Dedifferentiated amniotic fluid mesenchymal stem cell (primary cell): ENCODE results near the gene STAT5A.
"Not testable (repeated sequence)": the region's sequence is repeated elsewhere in the genome, so short reads cannot be mapped to it uniquely, and the experiment has no call there.

Experiments used
- DNase-seq: peaks from one replicate; pipeline ENCODE4 v3.0.0-alpha.2; 2016; ENCODE audit errors: extremely low spot score

STAT5A gene

DNA sequence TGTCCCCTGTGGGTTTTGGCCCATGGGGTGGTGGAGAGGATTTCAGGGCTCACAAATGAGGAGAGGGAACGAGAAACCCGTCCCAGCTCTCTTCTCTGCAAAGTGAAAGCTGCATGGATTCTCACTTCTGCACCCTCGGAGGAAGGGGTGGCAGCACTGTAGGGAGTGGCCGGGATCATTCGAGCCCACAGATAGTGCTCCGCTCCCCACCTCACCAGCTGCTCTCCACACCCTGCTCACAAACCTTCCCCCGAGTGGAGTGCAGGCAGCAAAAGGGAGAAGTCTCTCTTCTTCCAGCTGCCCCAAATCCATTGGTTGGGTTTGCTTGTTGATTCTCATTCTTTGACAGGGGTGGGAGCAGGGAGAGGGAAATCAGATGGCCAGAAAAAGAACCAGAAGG, 20.1 kb downstream of the STAT5A start:
- no peak for DNase-seq

DNA sequence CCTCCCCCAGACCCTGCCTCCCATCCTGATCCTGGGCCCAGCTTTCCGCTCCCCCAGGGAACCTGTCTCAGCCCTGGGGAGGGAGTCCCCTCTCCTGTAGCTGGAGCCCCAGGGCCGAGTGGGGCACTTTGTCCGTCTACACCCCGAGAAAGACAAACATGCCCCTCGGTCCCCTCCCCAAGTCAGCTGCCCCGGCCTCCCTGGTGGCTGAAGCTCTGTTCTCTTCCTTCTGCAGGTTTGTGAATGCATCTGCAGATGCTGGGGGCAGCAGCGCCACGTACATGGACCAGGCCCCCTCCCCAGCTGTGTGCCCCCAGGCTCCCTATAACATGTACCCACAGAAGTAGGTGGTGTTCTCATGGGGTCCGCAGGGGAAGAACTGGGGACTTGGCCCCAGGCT, 20.8 kb downstream of the STAT5A start:
- DNase-seq: no peak

DNA sequence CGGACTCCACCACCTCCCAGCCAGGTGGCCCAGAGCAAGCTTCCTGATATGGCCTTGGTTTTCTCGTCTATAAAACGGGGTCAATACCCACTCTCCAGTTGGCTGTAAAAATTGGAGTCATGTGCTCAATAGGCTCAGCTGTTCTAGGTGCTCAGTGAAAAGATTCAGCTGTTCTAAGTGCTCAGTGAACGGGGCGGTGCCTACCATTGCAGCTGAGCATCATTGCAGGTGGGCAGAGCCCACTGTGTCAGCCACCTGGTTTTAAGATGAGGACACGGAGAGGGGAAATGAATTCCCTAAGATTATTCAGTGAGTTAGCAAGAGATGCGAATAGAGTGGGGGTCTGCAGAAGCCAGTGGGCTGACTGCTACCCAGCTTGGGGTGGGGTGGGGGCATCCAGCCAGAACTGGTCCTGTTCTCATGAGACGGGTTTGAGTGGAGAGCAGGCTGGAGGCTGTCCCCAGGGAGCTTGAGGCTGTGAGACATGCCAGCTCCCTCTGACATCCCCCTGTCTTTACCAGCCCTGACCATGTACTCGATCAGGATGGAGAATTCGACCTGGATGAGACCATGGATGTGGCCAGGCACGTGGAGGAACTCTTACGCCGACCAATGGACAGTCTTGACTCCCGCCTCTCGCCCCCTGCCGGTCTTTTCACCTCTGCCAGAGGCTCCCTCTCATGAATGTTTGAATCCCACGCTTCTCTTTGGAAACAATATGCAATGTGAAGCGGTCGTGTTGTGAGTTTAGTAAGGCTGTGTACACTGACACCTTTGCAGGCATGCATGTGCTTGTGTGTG, 21.9 kb downstream of the STAT5A start:
- no peak for DNase-seq

DNA sequence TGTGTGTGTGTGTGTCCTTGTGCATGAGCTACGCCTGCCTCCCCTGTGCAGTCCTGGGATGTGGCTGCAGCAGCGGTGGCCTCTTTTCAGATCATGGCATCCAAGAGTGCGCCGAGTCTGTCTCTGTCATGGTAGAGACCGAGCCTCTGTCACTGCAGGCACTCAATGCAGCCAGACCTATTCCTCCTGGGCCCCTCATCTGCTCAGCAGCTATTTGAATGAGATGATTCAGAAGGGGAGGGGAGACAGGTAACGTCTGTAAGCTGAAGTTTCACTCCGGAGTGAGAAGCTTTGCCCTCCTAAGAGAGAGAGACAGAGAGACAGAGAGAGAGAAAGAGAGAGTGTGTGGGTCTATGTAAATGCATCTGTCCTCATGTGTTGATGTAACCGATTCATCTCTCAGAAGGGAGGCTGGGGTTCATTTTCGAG, 22.5 kb downstream of the STAT5A start:
- no peak for DNase-seq

DNA sequence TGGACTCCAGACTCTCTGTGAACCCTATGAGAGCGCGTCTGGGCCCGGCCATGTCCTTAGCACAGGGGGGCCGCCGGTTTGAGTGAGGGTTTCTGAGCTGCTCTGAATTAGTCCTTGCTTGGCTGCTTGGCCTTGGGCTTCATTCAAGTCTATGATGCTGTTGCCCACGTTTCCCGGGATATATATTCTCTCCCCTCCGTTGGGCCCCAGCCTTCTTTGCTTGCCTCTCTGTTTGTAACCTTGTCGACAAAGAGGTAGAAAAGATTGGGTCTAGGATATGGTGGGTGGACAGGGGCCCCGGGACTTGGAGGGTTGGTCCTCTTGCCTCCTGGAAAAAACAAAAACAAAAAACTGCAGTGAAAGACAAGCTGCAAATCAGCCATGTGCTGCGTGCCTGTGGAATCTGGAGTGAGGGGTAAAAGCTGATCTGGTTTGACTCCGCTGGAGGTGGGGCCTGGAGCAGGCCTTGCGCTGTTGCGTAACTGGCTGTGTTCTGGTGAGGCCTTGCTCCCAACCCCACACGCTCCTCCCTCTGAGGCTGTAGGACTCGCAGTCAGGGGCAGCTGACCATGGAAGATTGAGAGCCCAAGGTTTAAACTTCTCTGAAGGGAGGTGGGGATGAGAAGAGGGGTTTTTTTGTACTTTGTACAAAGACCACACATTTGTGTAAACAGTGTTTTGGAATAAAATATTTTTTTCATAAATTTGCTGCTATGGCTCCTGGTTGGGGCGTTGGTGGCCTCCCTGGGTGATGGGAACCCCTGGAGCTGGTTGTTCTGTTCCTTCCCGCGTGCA, 23.1 kb downstream of the STAT5A start:
- peak; percentile 83 for DNase-seq

DNA sequence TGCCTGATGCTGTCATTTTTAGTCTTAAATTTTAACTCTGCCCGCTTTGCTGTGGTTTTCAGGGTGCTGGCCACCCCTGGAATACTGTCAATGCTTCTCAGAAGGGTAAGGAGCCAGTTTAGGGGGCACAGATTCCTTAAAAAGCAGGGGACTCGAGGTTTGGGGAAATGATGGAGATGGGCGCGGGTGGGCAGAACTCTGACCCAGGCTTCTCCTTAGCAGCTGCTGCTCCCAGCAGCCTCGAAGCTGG, 23.7 kb downstream of the STAT5A start:
- no peak for DNase-seq

DNA sequence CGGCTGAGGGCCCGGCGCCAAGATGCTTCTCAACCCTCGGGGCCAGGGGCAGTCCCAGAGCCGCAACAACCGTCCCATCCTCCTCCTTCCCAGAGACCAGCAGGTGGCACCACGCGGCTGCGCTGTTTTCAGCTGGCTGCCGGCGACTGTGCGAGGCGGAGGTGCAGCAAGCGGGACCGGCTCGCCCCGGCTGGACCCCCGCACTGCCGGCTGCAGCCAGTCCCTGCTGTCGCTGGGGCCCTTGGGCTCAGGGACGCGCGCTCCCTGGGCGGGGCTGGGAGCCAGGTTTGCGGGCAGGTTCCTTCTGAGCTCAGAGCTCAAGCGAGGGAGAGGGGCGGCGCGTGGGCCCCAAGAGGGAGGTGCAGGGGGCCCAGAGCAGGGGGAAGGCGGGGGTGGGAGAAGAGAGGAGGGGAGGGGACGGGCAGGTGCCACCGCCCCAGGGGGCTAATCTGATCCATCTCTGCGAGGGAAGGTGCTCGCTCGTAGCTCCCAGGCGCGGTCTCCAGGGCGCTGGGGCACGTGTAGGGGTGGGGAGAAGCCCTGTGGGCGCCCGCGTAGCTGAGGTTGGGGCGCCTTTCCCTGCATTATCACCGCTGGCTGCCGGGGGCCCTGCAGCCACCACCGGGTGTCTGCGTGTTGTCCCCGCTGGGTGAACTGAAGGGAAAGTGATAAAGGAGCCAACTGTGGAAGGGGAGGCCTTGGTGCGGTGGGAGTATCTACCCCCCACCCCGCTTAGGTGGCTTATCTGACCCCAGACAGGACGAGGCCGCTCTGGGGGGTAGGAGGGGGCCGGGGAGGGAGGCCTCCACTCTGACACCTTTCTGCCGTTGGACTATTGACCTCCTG, 24.2 kb downstream of the STAT5A start:
- peak; percentile 73 for DNase-seq

DNA sequence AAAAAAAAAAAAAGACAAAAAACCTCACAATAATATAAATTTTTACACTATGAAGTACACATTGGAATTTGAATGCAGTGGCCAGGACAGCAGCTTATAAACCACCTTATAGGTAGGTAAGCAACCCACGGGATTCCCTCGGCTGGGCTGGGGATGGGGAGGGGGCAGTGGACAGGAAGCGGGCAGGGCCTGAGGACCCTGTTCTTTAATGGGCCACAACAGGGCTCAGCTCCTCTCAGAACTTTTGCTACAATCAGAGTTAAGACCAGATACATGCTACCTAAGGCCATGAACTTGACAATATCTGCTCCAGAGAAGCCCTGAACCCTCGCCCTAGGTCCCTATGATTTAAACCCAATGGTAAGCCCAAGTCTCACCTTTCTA, 25.1 kb downstream of the STAT5A start:
- no peak for DNase-seq

DNA sequence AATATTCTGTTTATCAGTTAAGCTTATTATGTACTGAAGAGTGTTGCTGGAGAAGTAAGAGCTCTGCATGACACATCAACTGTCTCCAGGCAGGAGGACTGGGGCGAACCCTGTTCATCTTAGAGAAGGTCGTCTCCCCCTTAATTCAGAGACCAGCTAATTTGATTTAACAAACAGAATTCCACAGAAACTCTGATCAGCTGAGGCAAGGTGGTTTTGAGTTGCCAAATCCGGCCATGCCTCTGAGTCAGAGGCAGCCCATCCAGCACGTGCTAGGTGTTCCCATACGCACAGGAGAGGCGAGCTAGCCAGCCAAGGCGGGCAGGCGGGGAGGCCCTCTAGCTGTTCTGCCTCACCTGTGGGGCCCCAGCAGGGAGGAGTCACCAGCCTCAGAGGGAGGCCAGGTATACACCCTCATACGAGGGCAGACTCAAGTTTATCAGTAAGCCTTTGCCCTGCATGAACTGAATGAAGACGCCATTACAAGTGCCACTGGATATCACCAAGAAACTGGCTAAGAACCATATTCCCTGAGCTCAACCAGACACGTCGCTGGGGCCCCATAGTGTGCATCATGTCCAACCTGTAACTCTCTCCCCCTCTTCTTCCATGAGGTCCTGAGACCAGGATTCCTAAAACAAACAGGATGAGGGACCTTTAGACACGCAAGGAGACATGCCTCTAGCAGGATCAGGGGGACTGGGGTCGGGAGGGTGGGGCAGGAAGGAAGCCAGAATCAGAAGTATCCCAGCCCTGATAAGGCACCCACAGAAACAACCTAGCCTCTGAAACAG, 25.7 kb downstream of the STAT5A start:
- DNase-seq: no peak

DNA sequence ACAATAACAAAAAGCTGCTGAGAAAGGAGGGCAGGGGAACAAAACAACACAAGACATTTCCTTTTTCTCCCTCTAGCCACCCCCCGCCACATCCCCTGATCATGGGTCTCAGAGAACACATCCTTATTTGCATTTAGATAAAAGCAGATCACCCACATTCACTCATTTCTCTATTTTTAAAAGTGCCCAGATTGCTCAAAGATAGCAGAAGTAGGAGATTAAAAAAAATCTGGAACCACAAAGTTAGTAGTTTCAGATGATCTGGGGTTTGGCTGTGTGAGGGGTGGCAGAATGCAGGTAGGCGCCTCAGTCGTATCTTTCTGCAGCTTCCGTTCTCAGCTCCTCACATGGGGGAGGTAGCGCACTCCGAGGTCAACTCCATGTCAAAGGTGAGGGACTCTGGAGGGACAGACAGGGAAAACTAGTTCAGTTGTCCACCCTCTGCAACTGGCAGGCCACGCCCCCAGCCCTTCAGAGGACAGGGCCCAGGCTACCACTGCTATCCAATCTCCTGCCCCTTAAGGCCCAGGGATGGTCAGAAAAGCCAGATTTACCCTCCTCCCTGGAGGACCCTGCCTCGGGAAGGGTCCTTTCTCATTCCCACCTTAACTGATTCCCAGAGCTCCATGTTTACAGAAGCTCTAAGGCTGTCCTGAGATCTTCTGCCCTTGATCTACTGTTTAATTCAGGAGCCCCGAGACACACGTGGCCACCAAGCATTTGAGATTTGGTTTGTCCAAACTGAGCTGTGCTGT, 27.3 kb downstream of the STAT5A start:
- no peak for DNase-seq

DNA sequence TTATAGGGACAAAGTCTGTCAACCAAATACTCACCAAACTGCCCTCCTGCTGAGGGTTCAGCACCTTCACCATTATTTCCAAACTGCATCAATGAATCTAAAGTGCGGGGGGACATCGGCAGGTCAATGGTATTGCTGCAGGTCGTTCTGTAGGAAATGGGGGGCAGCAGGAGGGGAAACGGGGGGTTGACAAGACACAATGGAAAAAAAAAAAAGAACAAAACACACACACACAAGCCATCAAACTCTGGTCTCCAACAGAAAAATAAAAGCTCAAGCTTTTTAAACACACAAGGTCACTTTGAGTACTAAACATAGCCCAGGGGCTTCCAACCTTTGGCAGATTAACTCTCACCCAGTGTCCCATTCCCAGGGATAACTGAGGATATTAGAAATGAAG, 28.5 kb downstream of the STAT5A start:
- no peak for DNase-seq

DNA sequence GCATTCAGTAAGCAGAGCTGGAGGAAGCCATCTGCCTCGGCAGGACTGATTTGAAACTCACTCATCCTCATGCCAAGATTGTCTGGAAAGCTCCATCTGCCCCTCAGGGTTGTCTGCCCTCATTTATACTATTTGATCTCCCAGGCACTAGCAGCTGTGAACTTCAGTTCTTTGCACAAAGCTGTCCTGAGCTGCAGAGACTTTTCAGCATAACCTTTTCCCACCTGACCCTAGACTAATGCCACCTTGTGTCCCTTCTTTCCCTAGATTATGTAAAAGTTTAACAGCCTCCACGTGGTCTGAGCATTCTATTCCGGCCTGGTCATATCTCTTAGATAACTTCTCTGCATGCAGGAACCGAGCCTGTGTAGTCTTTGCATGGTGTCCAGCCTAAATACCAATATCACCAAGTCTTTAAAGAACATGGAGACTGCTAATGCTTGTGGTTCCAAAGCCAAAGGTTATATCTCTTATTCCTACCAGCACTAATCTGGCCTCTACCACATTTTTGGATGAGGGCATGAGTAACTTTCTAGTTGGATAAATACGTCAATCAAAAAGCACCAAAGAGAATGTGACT, 29.1 kb downstream of the STAT5A start:
- DNase-seq: no peak

DNA sequence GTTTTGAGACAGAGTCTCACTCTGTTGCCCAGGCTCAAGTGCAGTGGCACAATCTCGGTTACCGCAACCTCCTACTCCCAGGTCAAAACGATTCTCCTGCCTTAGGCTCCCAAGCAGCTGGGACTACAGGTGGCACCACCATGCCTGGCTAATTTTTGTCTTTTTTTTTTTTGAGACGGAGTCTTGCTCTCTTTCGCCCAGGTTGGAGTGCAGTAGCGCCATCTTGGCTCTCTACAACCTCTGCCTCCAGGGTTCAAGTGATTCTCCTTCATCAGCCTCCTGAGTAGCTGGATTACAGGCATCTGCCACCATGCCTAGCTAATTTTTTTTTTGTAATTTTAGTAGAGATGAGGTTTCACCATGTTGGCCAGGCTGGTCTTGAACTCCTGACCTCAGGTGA, 29.7 kb downstream of the STAT5A start:
- DNase-seq: not testable (repeated sequence)

DNA sequence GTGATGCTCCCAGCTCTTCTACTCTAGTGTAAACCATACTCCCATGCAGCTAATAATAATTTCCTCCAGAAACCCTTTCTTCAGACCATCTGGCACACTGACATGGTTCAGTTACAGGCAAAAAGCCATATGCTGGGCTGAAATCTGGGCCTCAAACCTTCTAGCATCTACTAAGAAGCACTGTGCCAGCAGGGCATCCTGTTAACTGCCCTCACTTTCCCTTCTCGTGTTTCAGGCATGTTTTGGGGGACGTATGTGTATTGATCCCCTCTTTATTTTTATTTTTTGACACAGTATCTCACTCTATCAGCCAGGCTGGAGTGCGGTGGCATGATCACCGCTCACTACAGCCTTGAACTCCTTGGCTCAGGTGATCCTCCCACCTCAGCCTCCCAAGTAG, 33.3 kb downstream of the STAT5A start:
- DNase-seq: no peak

DNA sequence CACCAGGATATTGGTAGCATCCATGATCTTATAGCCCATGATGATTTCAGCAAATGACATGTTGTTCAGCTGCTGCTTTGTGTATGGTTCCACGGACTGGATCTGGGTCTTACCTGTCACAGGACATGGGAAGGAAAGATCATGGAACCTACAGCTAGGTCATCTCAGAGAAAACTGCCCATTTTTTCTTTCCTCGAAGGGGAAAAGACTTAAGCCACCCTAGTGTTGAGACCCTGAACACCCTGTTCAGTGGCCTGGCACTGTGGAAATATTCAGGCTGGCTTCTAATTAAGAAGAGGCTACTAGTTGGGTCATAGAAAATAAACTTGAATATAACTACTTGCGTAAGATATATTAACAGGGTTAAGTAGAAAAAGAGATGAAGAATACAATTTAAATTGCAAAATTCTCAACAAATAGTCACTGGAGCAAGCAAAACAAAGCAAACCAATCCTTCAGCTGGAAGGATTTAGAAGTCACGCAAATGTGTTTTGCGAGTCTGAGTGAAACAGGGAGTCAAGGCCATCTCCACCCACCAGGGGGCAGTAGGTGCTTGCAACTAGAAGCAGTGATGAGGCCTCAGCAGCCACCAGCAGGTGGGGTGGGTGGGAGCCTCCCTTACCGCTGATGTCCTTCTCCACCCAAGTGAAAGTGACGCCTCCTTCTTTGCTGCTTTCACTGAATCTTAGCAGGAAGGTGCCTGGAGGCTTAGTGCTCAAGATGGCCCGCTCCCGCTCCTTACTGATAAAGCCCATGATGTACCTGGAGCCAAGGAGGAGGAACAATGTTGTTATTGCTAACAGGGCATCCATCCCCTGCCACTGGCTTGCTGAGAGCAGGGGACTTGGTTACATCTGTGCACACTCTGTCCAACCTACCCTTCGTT, 34.3 kb downstream of the STAT5A start:
- DNase-seq: peak; percentile 96

DNA sequence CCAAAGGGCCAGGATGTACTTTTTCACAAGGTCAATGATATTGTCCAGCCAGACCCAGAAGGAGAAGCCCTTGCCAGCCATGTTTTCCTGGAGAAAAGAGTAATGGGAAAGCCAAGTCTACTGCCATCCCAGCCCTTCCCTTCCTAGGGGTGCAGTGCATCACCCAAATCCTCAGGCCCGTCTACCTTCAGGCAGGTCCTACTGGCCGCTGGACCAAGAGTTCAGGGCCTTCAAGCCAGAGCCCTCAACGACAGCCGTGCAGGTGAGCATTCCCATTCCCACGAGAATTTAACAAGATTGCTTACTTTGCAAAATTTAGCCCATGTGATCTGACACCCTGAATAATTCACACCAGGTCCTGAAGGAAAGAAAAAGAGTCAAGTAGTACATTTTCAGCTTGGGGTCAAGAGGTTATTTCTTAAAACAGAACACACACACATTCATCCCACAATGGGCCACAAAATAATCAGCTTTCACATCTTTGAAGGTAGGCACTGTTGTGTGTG, 35.0 kb downstream of the STAT5A start:
- DNase-seq: no peak

DNA sequence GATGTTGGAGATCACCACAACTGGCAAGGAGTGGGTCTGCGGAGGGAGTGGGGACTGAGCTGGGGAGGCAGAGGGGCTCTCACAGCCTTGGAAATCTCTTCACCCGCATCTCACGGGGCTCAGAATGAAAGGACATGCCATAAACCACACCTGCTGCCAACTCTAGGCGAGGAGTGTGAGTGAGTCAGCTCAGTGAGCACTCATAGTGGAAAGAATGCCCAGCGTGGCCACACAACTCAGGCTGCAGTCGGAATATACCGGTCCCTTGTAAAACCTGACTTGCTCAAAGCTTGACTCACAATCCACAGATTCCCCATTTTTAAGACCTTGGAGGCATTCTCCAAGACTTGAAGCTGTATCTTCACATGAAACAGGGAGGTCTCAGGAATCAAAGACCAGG, 36.7 kb downstream of the STAT5A start:
- peak; percentile 72 for DNase-seq

DNA sequence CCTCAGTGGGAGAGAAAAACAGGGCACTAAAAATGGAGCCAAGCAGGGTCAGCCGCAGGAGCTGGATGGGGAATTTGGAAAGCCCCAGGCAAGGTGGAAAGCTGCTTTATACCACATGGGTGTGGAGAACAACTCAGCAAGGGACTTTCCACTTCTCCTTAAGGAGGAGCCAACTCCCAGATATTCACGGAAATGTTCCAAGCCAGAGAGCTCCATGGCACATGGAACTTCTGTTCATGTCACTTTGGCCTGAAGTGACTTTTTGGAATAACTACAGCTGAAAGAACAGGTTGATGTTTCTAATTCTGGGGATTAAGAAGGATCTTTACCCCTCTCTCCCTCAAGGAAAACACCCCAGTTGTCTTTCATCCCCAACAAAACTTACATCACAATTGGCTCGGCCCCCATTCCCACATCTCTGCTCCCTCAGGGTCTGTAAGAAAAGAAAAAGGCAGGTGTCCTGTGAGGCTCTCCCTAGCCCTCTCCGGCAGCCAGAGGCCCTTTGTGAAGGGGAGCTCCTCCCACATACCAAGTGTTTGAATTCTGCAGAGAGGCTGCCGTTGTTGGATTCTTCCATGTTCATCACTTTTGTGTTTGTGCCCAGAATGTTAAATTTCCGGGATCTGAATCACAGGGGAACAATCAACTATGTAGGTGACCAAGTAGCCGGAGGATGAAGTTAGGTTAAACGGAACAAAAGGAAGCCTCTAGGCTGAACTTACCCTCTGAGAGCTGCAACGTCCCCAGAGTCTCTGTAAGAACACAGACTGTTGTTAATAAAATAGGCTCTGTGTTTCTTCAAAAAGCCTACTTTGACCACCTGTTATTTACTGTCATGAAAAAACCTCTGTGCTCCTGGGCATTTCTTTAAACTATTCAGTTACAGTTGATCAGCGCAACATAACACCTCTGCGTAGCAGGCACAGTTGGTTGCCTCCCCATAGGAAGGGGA, 41.0 kb downstream of the STAT5A start:
- DNase-seq: peak; percentile 49
